Aorta (tissue), 5 donors: ENCODE data around the gene DBP. TPM values are rescaled to one million over a fixed set of nuclear protein-coding genes. Genes with fewer than 3 reads are reported as not detected.

Experiments
- ATAC-seq: fragments of 200-7000 bp; cut with Tn5 transposase; one replicate; pipeline ENCODE4 v1.9.1; 2022; ENCODE audit warnings: moderate library complexity; ENCODE audit not compliant: low FRiP score
- DNase-seq, 2 donors: peaks; one replicate each; pipeline ENCODE4 v3.0.0-alpha.2; 2020
- H3K27ac ChIP-seq, 2 donors: one replicate each; pipeline ENCODE4 v1.5.1; 2013; ENCODE audit warnings: low read length in 2 of 2, mild to moderate bottlenecking in 2 of 2, moderate library complexity in 2 of 2, control low read depth in 1 of 2, inconsistent platforms in 1 of 2, low read depth in 1 of 2
- H3K27me3 ChIP-seq, 2 donors: one replicate each; pipeline ENCODE4 v1.6.1; 2013; ENCODE audit warnings: control low read depth in 1 of 2, low read length in 1 of 2, mild to moderate bottlenecking in 1 of 2, moderate library complexity in 1 of 2; ENCODE audit not compliant: insufficient read depth in 2 of 2, control insufficient read depth in 1 of 2
- H3K36me3 ChIP-seq, 2 donors: one replicate each; pipeline ENCODE4 v1.6.1; 2013; ENCODE audit warnings: control low read depth in 1 of 2, low read length in 1 of 2, mild to moderate bottlenecking in 1 of 2; ENCODE audit not compliant: insufficient read depth in 2 of 2, control insufficient read depth in 1 of 2
- H3K4me1 ChIP-seq, 2 donors: one replicate each; pipeline ENCODE4 v1.6.1; 2013; ENCODE audit warnings: low read length in 2 of 2, control low read depth in 1 of 2, mild to moderate bottlenecking in 1 of 2, moderate library complexity in 1 of 2; ENCODE audit not compliant: insufficient read depth in 2 of 2, control insufficient read depth in 1 of 2
- H3K4me3 ChIP-seq, 2 donors: one replicate each; pipeline ENCODE4 v1.5.1; 2013; ENCODE audit warnings: low read length in 2 of 2, control low read depth in 1 of 2, mild to moderate bottlenecking in 1 of 2
- H3K9me3 ChIP-seq: one replicate; pipeline ENCODE4 v1.6.1; 2013; ENCODE audit warnings: mild to moderate bottlenecking, low read length; ENCODE audit not compliant: control insufficient read depth
- WGBS, 2 donors: extraction: QIAGEN DNeasy Blood & Tissue Kit; methylation state at CpG; one replicate each; pipeline ENCODE4 v1.1.7; 2013; 5-methylcytosine and 5-hydroxymethylcytosine counted together
- intact Hi-C, 2 donors: fragments of 100-400 bp; cut with DNase I; formaldehyde crosslinking; loops; one replicate each; pipeline versions ENCODE4 v1.14.2 to v1.15.0; 2022
- polyA plus RNA-seq, 2 donors: library from polyadenylated mRNA; stranded (reverse); fragments of 200-250 nt; gene quantifications; one replicate each; pipeline ENCODE4 v1.2.3, GENCODE V29; 2013
- total RNA-seq, 2 donors: library from RNA; stranded (reverse); fragmentation: NEBNext Ultra II Directional; extraction: Animal tissue kit (Norgen Biotek cat#: 25700); gene quantifications; one replicate each; pipeline ENCODE4 v1.2.1, GENCODE V29; 2021
- donor health status: healthy with polysubstance abuse.
- donor health status: Bipolar disorder and iron deficiency.
- donor health status: DM: no; HTN: no; CAD: no.
- donor health status: DM: no; HTN: no; CAD: no.
- donor health status: DM: yes; HTN: yes; CAD: no.

DBP gene
- total and polyA plus RNA-seq, 4 donors: 1.5 to 10.7 (median 6.1) TPM

DNA sequence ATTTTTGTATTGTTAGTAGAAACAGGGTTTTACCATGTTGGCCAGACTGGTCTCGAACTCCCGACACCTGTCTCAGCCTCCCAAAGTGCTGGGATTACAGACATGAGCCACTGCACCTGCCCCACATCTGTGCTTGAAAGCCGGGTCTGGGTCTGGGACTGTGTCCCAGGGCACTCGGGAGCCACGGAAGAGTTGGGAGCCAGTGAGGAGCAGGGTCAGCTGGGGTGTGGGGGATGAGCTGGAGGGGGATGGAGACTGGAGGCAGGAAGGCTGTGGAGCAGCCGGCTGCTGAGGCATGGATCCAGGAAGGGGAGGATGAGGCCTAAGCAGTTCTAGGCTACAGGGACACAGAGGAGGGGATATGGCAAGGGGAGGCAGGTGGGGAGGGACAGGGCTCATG, 41.3 kb downstream of the DBP start:
- H3K36me3 ChIP-seq: no peaks in the 10 kb centered on the region
- no peak overlapping the region for H3K4me3 ChIP-seq
- WGBS, 2 donors: 72 to 79% methylated on average over 6 of the region's 6 CpGs
- H3K27ac ChIP-seq: no peak overlapping the region
- no peak for ATAC-seq
- H3K27me3 ChIP-seq: no peaks in the 10 kb centered on the region
- DNase-seq: no peak
- intact Hi-C loops: no loop called here
- no peaks in the 10 kb centered on the region for H3K9me3 ChIP-seq
- no peaks in the 10 kb centered on the region for H3K4me1 ChIP-seq

DNA sequence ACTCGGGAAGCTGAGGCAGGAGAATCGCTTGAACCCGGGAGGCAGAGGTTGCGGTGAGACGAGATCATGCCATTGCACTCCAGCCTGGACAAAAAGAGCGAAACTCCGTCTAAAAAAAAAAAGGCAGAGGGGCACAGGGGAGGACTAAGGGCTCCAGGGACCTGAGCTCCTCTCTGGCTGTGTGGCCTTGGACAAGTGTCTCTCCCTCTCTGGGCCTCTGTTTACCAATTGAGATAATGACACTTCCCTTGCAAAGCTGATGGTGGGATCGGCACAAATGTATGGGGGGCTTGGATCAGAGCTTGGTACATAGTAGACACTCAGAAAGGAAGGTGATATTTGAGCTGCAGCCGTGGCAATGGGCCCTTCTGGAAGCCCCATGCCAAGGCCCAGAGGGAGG, 42.0 kb downstream of the DBP start:
- ATAC-seq: no peak
- H3K27me3 ChIP-seq: no peaks in the 10 kb centered on the region
- 87 to 90% methylated on average over 9 of the region's 9 CpGs for WGBS, 2 donors
- H3K9me3 ChIP-seq: no peaks in the 10 kb centered on the region
- DNase-seq: no peak
- H3K27ac ChIP-seq: no peak overlapping the region
- H3K36me3 ChIP-seq: no peaks in the 10 kb centered on the region
- H3K4me3 ChIP-seq: no peak overlapping the region
- no peaks in the 10 kb centered on the region for H3K4me1 ChIP-seq
- intact Hi-C loops: no loop called here

DNA sequence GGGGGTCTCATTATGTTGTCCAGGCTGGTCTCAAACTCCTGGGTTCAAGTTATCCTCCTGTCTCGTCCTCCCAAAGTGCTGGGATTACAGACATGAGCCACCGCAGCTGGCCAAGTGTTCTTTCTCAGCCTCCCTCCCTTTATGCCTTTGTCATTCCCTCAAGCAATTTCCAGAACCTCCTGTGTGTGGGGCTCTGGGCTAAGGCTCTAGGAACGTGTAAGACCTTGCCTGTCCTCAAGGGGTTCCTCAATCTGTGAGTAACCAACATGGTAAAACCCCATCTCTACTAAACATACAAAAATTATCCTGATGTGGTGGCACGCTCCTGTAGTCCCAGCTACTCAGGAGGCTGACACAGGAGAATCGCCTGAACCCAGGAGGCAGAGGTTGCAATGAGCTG, 46.2 kb downstream of the DBP start:
- Histone ChIP-seq H3K27me3 (no peaks in the 10 kb centered on the region), H3K9me3 (no peaks in the 10 kb centered on the region), H3K4me1 (no peaks in the 10 kb centered on the region), H3K4me3 (no peak overlapping the region), H3K27ac (no peak overlapping the region), H3K36me3 (no peaks in the 10 kb centered on the region)
- intact Hi-C loops: no loop called here
- no peak for DNase-seq
- no peak for ATAC-seq
- WGBS, 2 donors: 79 to 87% methylated on average over 5 of the region's 5 CpGs

DNA sequence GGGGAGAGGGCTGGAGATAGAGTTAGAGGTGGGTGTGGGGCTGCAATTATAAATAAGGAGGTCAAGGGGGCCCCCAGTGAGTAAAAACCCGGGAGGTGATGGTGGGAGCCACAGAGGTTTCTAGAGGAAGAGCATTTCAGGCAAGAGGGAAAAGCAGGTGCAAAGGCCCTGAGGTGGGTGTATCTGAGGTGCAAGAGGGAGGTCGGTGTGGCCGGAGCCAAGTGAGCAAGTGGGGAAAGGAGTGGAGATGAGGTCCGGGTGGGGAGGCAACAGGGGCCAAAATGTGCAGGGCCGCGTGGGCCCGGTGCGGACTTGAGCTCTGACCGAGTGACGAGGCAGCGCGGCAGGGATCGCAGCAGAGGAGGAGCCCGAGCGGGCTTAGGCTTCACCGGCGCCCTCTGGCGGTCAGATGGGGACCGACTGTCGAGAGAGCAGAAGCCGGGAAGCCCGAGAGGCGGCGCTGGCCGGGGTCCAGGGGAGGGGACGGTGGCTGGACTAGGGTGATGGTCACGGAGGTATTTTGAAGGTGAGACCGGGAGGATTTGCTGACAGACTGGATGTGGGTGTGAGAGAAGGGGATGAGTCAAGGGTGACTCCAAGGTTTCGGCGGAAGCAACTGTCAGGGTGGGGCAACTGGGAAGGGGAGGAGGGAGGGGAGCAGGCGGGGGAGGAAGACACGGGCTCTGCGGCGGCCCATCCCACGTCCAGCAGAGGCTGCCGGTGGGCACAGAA, 48.3 kb downstream of the DBP start:
- no peak overlapping the region for H3K27ac ChIP-seq
- 3 to 5% methylated on average over 36 of the region's 36 CpGs for WGBS, 2 donors
- H3K4me3 ChIP-seq: no peak overlapping the region
- intact Hi-C loops: loop anchor here (5.0 to 10.0 kb wide), 5 partner anchors 142 to 324 kb away; partner anchors contain the start of gene GRWD1 (in 1 of the 2)
- H3K9me3 ChIP-seq: no peaks in the 10 kb centered on the region
- peak; percentile 91 for ATAC-seq
- H3K27me3 ChIP-seq: no peaks in the 10 kb centered on the region
- H3K36me3 ChIP-seq: no peaks in the 10 kb centered on the region
- no peaks in the 10 kb centered on the region for H3K4me1 ChIP-seq
- DNase-seq: peak; percentile 95 to 98

DNA sequence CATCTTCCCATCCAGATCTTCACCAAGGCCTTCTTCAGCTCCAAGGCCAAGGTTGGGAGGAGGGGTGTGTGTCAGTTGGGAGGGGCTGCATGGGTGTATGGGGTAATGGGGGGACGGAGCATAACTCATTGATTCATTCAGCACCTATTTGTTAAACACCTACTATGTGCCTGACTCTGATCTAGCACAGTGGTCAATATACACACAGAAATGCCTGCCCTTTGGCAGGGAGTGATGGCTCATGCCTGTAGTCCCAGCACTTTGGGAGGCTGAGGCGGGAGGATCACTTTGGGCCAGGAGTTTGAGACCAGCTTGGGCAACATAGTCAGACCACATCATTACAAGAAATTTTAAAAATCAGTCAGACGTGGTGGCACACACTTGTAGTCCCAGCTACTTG, 49.8 kb downstream of the DBP start:
- no peaks in the 10 kb centered on the region for H3K9me3 ChIP-seq
- H3K36me3 ChIP-seq: no peaks in the 10 kb centered on the region
- no peak overlapping the region for H3K27ac ChIP-seq
- H3K4me1 ChIP-seq: no peaks in the 10 kb centered on the region
- no peaks in the 10 kb centered on the region for H3K27me3 ChIP-seq
- H3K4me3 ChIP-seq: no peak overlapping the region
- intact Hi-C loops: loop anchor here (5.0 to 10.0 kb wide), 5 partner anchors 140 to 323 kb away; partner anchors contain the start of gene GRWD1 (in 1 of the 2)
- no peak for ATAC-seq
- DNase-seq: no peak
- 85 to 86% methylated on average over 3 of the region's 3 CpGs for WGBS, 2 donors

DNA sequence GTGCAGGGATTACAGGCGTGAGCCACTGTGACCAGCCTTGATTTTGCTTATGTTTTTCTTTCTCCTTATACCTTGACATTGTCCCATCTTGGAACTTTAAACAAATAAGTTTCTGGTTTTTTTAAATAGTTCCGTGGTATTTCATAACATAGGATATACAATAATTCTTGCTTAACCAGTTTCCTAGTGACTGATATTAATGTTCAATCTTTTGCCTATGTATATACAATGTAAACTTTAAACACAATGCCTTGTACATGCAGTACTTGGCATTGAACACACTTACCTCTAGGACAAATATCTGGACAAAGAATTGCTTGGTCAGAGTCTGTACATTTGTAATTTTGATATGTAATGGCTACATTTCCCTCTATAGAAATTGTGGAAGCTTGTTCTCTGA, 55.0 kb downstream of the DBP start:
- intact Hi-C loops: loop anchor here (2.0 to 10.0 kb wide), 6 partner anchors 70 to 317 kb away; partner anchors contain the start of gene LMTK3 (in 1 of the 2)
- H3K4me3 ChIP-seq: no peak overlapping the region
- DNase-seq: no peak
- H3K27me3 ChIP-seq: no peaks in the 10 kb centered on the region
- WGBS, 2 donors: 63 to 74% methylated on average over 2 of the region's 2 CpGs
- H3K9me3 ChIP-seq: no peaks in the 10 kb centered on the region
- H3K4me1 ChIP-seq: no peaks in the 10 kb centered on the region
- ATAC-seq: no peak
- H3K27ac ChIP-seq: no peak overlapping the region
- no peaks in the 10 kb centered on the region for H3K36me3 ChIP-seq

Other genes starting within 250 kb of the DBP start
- 100 to 1,000 TPM in 1 of 2 donors, 10 to 100 TPM in 1; 94.0 to 128 TPM for gene KDELR1, start 245.8 kb downstream of the DBP start, total RNA-seq
- 100 to 1,000 TPM in 1 of 2 donors, 10 to 100 TPM in 1; 60.7 to 122 TPM for gene KDELR1, start 245.8 kb downstream of the DBP start, polyA plus RNA-seq
- gene GRIN2D, start 243.7 kb downstream of the DBP start, total RNA-seq: 1 to 10 TPM in 1 of 2 donors, under 1 TPM in 1; 0.91 to 4.0 TPM
- under 1 TPM in 1 of 2 donors, not detected in 1; 0.03 TPM for gene GRIN2D, start 243.7 kb downstream of the DBP start, polyA plus RNA-seq
- gene GRWD1, start 191.4 kb downstream of the DBP start, total RNA-seq: 10 to 100 TPM; 21.4 to 25.8 TPM
- gene GRWD1, start 191.4 kb downstream of the DBP start, polyA plus RNA-seq: 1 to 10 TPM; 7.0 to 9.0 TPM
- 1 to 10 TPM; 1.1 TPM for gene KCNJ14, start 181.8 kb downstream of the DBP start, total RNA-seq
- gene KCNJ14, start 181.8 kb downstream of the DBP start, polyA plus RNA-seq: under 1 TPM in 1 of 2 donors, not detected in 1; 0.36 TPM
- gene CYTH2, start 168.0 kb downstream of the DBP start, total RNA-seq: 10 to 100 TPM; 56.8 to 61.2 TPM
- 10 to 100 TPM; 32.7 to 76.6 TPM for gene CYTH2, start 168.0 kb downstream of the DBP start, polyA plus RNA-seq
- gene LMTK3, start 125.5 kb downstream of the DBP start, total RNA-seq: 1 to 10 TPM in 1 of 2 donors, under 1 TPM in 1; 0.71 to 4.2 TPM
- gene LMTK3, start 125.5 kb downstream of the DBP start, polyA plus RNA-seq: 1 to 10 TPM in 1 of 2 donors, under 1 TPM in 1; 0.51 to 1.3 TPM
- not detected for gene SULT2B1, start 85.2 kb downstream of the DBP start, total RNA-seq
- 1 to 10 TPM in 1 of 2 donors, not detected in 1; 2.1 TPM for gene SULT2B1, start 85.2 kb downstream of the DBP start, polyA plus RNA-seq
- not detected for gene SPACA4, start 30.6 kb downstream of the DBP start, total RNA-seq
- gene SPACA4, start 30.6 kb downstream of the DBP start, polyA plus RNA-seq: under 1 TPM in 1 of 2 donors, not detected in 1; 0.18 TPM
- gene FAM83E, start 22.3 kb downstream of the DBP start, total RNA-seq: under 1 TPM in 1 of 2 donors, not detected in 1; 0.45 TPM
- 10 to 100 TPM in 1 of 2 donors, under 1 TPM in 1; 0.74 to 12.3 TPM for gene FAM83E, start 22.3 kb downstream of the DBP start, polyA plus RNA-seq
- 100 to 1,000 TPM; 900 to 909 TPM for gene RPL18, start 18.2 kb downstream of the DBP start, total RNA-seq
- 1,000 to 10,000 TPM; 2,172 to 2,376 TPM for gene RPL18, start 18.2 kb downstream of the DBP start, polyA plus RNA-seq
- 10 to 100 TPM; 14.6 to 17.9 TPM for gene SPHK2, start 17.9 kb downstream of the DBP start, total RNA-seq
- gene SPHK2, start 17.9 kb downstream of the DBP start, polyA plus RNA-seq: 10 to 100 TPM; 21.5 to 25.4 TPM
- 10 to 100 TPM in 1 of 2 donors, 1 to 10 TPM in 1; 6.4 to 12.0 TPM for gene CA11, start 8.8 kb upstream of the DBP start, total RNA-seq
- 10 to 100 TPM; 13.9 to 59.5 TPM for gene CA11, start 8.8 kb upstream of the DBP start, polyA plus RNA-seq
- under 1 TPM; 0.52 to 0.96 TPM for gene NTN5, start 35.6 kb upstream of the DBP start, total RNA-seq
- gene NTN5, start 35.6 kb upstream of the DBP start, polyA plus RNA-seq: 1 to 10 TPM in 1 of 2 donors, not detected in 1; 2.0 TPM
- not detected for gene FUT2, start 58.6 kb upstream of the DBP start, total RNA-seq
- 1 to 10 TPM in 1 of 2 donors, not detected in 1; 2.8 TPM for gene FUT2, start 58.6 kb upstream of the DBP start, polyA plus RNA-seq
- 1 to 10 TPM in 1 of 2 donors, under 1 TPM in 1; 0.58 to 3.7 TPM for gene MAMSTR, start 82.3 kb upstream of the DBP start, total RNA-seq
- 1 to 10 TPM in 1 of 2 donors, under 1 TPM in 1; 1.00 to 3.3 TPM for gene MAMSTR, start 82.3 kb upstream of the DBP start, polyA plus RNA-seq
- gene RASIP1, start 103.2 kb upstream of the DBP start, total RNA-seq: 10 to 100 TPM; 15.4 to 31.2 TPM
- gene RASIP1, start 103.2 kb upstream of the DBP start, polyA plus RNA-seq: 1 to 10 TPM; 1.8 to 3.4 TPM
- gene IZUMO1, start 109.5 kb upstream of the DBP start, total RNA-seq: 1 to 10 TPM in 1 of 2 donors, under 1 TPM in 1; 0.66 to 1.6 TPM
- gene IZUMO1, start 109.5 kb upstream of the DBP start, polyA plus RNA-seq: under 1 TPM in 1 of 2 donors, not detected in 1; 0.10 TPM
- 1 to 10 TPM; 2.3 to 4.4 TPM for gene FUT1, start 115.3 kb upstream of the DBP start, total RNA-seq
- under 1 TPM in 1 of 2 donors, not detected in 1; 0.05 TPM for gene FUT1, start 115.3 kb upstream of the DBP start, polyA plus RNA-seq
- not detected for gene FGF21, start 118.1 kb upstream of the DBP start, total RNA-seq
- not detected for gene FGF21, start 118.1 kb upstream of the DBP start, polyA plus RNA-seq
- 10 to 100 TPM; 22.4 to 29.5 TPM for gene BCAT2, start 173.7 kb upstream of the DBP start, total RNA-seq
- 10 to 100 TPM; 22.5 to 61.6 TPM for gene BCAT2, start 173.7 kb upstream of the DBP start, polyA plus RNA-seq
- gene HSD17B14, start 199.1 kb upstream of the DBP start, total RNA-seq: 10 to 100 TPM; 13.7 to 16.1 TPM
- 10 to 100 TPM; 14.3 to 18.9 TPM for gene HSD17B14, start 199.1 kb upstream of the DBP start, polyA plus RNA-seq
- gene PLEKHA4, start 231.2 kb upstream of the DBP start, total RNA-seq: 10 to 100 TPM; 94.9 to 97.2 TPM
- 100 to 1,000 TPM; 193 to 223 TPM for gene PLEKHA4, start 231.2 kb upstream of the DBP start, polyA plus RNA-seq
- gene PPP1R15A, start 235.0 kb upstream of the DBP start, total RNA-seq: 100 to 1,000 TPM in 1 of 2 donors, 10 to 100 TPM in 1; 57.2 to 182 TPM
- 10 to 100 TPM; 64.9 to 95.4 TPM for gene PPP1R15A, start 235.0 kb upstream of the DBP start, polyA plus RNA-seq